Testis (tissue), 3 donors: ENCODE results near the gene FAM222A. TPM values are rescaled to one million over a fixed set of nuclear protein-coding genes. Genes with fewer than 3 reads are reported as not detected.

Source experiments
- DNase-seq: peaks from one replicate; pipeline ENCODE4 v3.0.0-alpha.2; 2019
- H3K27ac ChIP-seq, 2 donors: fragments of 200-600 bp; sonication (generic); one replicate each; pipeline ENCODE4 v1.5.1; 2019
- H3K27me3 ChIP-seq: fragments of 200-600 bp; sonication (generic); one replicate; pipeline ENCODE4 v1.5.1; 2019
- H3K36me3 ChIP-seq: fragments of 200-600 bp; sonication (generic); one replicate; pipeline ENCODE4 v1.5.1; 2017; ENCODE audit warnings: low read depth; ENCODE audit errors: missing control alignments
- H3K4me1 ChIP-seq: fragments of 200-600 bp; sonication (generic); one replicate; pipeline ENCODE4 v1.5.1; 2019
- H3K4me3 ChIP-seq, 2 donors: fragments of 200-600 bp; sonication (generic); one replicate each; pipeline ENCODE4 v1.5.1; 2017 to 2019
- H3K9me3 ChIP-seq: fragments of 200-600 bp; sonication (generic); one replicate; pipeline ENCODE4 v1.5.1; 2017
- CTCF ChIP-seq, 3 experiments: fragments of 450-650 bp in 2 of 3; fragments of 200-600 bp in 1 of 3; sonication (generic) in 1 of 3; IDR thresholded peaks; one replicate each; pipeline ENCODE4 v1.5.1; 2016 to 2019; ENCODE audit warnings: antibody characterized with exemption in 3 of 3, mild to moderate bottlenecking in 2 of 3, moderate library complexity in 1 of 3
- POLR2A ChIP-seq: fragments of 450-650 bp; IDR thresholded peaks from one replicate; pipeline ENCODE4 v1.6.1; 2017; ENCODE audit warnings: antibody characterized with exemption, mild to moderate bottlenecking, moderate library complexity
- WGBS, 2 donors: methylation state at CpG; one replicate each; pipeline ENCODE4 v1.1.5; 2018; 5-methylcytosine and 5-hydroxymethylcytosine counted together
- intact Hi-C: fragments of 100-400 bp; cut with DNase I; formaldehyde crosslinking; loops from one replicate; pipeline ENCODE4 v1.15.1; 2023; ENCODE audit warnings: low total_unique reads
- polyA plus RNA-seq: library from polyadenylated mRNA; stranded (reverse); fragments of 350-450 nt; fragmentation: Illumina TruSeq; extraction: RNeasy Lipid Tissue Mini Kit (QIAGEN cat#74804); gene quantifications from one replicate; pipeline ENCODE4 v1.2.3, GENCODE V29; 2014; ENCODE audit warnings: low read depth, low replicate concordance; ENCODE audit not compliant: insufficient read depth
- total RNA-seq, 2 donors: library from RNA; depleted of rRNA; stranded (reverse); fragments of >200 nt; gene quantifications; one replicate each; pipeline ENCODE4 v1.2.3, GENCODE V29; 2016

The FAM222A gene
- total and polyA plus RNA-seq, 3 donors from 2014 or later, result 34.5 to 78.6 (median 75.7) TPM

GRCh38 chr12:109818905-109819500 lies 105.4 kb downstream of the FAM222A start:
- Histone ChIP-seq H3K27me3 (no peaks in the 10 kb centered on the region), H3K9me3 (no peaks in the 10 kb centered on the region), H3K4me1 (no peaks in the 10 kb centered on the region), H3K36me3 (no peaks in the 10 kb centered on the region), H3K27ac (no peak overlapping the region), H3K4me3 (no peak overlapping the region)
- 69 to 79% methylated on average over 9 to 10 of the region's 10 CpGs for WGBS, 2 donors
- intact Hi-C loops, result no loop called here
- no peak for DNase-seq
- TF ChIP-seq POLR2A, result no peak
- TF ChIP-seq CTCF (IDR thresholded peaks at IDR 0.05), result no peak

Other genes starting within 250 kb of the FAM222A start
- gene KCTD10, start 236.5 kb upstream of the FAM222A start, total RNA-seq, result 10 to 100 TPM; 43.0 to 58.7 TPM
- 43.6 TPM for gene KCTD10, start 236.5 kb upstream of the FAM222A start, polyA plus RNA-seq
- gene UBE3B, start 236.2 kb upstream of the FAM222A start, total RNA-seq, result 10 to 100 TPM; 65.6 to 66.8 TPM
- gene UBE3B, start 236.2 kb upstream of the FAM222A start, polyA plus RNA-seq, result 38.1 TPM
- 10 to 100 TPM; 23.6 to 26.4 TPM for gene MMAB, start 140.3 kb upstream of the FAM222A start, total RNA-seq
- gene MMAB, start 140.3 kb upstream of the FAM222A start, polyA plus RNA-seq, result 45.2 TPM
- 10 to 100 TPM; 49.8 to 63.1 TPM for gene MVK, start 140.0 kb upstream of the FAM222A start, total RNA-seq
- gene MVK, start 140.0 kb upstream of the FAM222A start, polyA plus RNA-seq, result 63.6 TPM
- 1 to 10 TPM; 1.3 to 3.0 TPM for gene TRPV4, start 119.6 kb downstream of the FAM222A start, total RNA-seq
- gene TRPV4, start 119.6 kb downstream of the FAM222A start, polyA plus RNA-seq, result 2.2 TPM
- 10 to 100 TPM; 20.0 to 23.1 TPM for gene GLTP, start 166.7 kb downstream of the FAM222A start, total RNA-seq
- 27.1 TPM for gene GLTP, start 166.7 kb downstream of the FAM222A start, polyA plus RNA-seq
- gene TCHP, start 186.4 kb downstream of the FAM222A start, total RNA-seq, result 10 to 100 TPM; 38.0 to 59.4 TPM
- 23.2 TPM for gene TCHP, start 186.4 kb downstream of the FAM222A start, polyA plus RNA-seq